Subcutaneous adipose tissue (tissue), 4 donors: ENCODE data around the gene WIPF1. TPM values are rescaled to one million over a fixed set of nuclear protein-coding genes. Genes with fewer than 3 reads are reported as not detected.

Experiments
- total RNA-seq, 4 donors: library from RNA; depleted of rRNA; stranded (reverse); fragments of >200 nt; gene quantifications; one replicate each; pipeline ENCODE4 v1.1.0, GENCODE V29; 2016
- TF ChIP-seq, protein P1 (sequence below): fragments of 450-650 bp; IDR thresholded peaks from one replicate; pipeline ENCODE4 v1.5.1; 2016; ENCODE audit warnings: low read depth, mild to moderate bottlenecking, control low read depth, antibody characterized with exemption, moderate library complexity

WIPF1 gene
- total RNA-seq, 4 donors from 2014 or later = 44.7 to 81.3 (median 57.2) TPM

DNA sequence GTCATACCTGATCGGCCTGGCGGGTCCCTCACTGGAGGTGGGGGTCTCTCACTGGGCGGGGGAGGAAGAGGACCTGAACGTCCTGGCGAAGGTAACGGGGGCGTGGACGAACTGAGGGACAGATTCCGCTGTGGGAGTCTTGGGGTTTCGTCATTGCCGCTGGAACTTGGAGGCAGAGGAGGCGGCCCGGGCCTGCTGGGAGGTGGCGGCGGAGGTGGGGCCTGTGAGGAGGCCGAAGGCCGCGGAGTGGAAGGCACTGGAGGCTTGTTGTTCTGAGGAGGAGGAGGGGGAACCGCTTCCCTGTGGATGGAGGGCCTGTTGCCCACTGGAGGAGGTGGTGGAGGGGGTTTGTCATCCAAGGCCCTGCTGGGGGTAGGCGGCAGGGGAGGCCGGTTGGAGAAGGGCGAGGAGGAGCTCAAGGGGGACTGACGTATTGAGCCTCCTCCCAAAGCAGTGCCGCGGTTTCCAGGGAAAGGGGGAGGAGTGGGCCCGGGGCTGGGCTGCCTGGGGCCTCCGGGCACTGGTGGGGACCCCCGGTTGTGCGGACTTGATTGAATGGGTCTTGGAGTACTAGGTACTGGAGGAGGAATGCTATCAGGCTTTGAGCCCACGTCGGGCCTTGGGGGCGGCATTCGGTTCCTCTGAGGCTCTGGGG is 25.8 kb downstream of the WIPF1 start:
- TF ChIP-seq, protein P1, sequence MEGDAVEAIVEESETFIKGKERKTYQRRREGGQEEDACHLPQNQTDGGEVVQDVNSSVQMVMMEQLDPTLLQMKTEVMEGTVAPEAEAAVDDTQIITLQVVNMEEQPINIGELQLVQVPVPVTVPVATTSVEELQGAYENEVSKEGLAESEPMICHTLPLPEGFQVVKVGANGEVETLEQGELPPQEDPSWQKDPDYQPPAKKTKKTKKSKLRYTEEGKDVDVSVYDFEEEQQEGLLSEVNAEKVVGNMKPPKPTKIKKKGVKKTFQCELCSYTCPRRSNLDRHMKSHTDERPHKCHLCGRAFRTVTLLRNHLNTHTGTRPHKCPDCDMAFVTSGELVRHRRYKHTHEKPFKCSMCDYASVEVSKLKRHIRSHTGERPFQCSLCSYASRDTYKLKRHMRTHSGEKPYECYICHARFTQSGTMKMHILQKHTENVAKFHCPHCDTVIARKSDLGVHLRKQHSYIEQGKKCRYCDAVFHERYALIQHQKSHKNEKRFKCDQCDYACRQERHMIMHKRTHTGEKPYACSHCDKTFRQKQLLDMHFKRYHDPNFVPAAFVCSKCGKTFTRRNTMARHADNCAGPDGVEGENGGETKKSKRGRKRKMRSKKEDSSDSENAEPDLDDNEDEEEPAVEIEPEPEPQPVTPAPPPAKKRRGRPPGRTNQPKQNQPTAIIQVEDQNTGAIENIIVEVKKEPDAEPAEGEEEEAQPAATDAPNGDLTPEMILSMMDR = no peak

DNA sequence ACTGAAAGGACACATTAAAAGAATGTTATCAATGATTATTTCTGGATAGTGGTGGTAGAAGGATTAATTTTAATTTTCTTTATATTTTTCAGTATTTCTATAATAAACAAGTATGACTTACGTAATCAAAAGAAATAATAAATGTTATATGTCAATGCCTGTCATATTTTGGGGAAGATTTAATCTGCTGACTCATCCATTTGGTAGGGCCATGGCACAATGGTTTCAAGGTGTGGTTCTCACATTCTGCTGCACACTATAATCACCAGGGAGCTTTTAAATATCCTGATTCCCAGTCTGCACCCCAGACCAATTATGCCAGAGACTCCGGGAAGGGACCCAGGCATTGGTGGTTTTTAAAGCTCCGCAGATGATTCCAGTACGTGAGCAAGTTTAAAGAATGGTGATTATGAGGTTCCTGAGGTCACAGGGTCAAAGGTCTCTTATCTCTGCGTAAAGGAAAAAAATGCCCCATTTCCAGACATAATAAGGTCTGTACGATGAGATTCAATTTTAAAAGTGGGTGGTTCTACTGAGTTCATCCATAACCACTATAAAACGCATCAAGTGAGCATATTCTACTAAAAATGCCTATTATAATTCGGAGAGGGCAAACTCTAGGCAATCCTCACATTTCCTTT is 27.2 kb downstream of the WIPF1 start:
- TF ChIP-seq, protein P1 = no peak

DNA sequence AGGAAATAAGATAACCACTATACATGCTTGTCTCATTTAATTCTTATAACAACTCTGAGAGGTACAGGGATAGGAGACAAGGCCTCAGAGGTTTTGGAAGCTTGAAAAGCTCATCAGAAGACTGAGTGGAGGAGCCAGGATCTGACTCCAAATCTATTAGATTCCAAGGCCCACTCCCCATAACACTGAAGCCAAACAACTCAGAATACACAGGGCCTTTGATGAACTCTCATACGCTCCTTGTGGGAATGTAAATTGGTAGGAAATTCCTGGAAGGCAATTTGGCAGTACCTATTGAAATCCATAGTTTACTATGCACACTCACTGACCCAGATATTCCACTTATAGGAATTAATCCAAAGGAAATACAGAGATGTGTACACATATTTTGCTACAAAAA is 27.9 kb downstream of the WIPF1 start:
- TF ChIP-seq, protein P1 = no peak

DNA sequence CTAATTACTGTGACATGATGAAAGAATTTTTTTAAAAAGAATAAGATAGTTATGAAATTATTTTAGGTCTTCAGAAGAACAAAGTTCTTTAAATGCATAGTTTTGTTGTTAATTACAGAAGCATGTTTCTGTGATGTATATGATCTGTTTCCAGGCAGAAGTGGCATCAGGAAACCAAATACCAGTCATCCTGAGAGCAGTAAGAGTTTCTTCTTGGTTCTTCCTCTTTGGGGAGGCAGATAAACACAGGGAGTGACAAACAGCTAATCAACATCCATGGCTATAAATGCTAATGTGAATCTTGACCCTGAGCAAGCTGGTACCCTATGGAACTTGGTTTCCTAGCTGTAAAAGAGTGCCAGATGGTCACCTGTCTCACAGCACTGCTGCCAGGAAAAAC is 29.2 kb downstream of the WIPF1 start:
- TF ChIP-seq, protein P1 = no peak

DNA sequence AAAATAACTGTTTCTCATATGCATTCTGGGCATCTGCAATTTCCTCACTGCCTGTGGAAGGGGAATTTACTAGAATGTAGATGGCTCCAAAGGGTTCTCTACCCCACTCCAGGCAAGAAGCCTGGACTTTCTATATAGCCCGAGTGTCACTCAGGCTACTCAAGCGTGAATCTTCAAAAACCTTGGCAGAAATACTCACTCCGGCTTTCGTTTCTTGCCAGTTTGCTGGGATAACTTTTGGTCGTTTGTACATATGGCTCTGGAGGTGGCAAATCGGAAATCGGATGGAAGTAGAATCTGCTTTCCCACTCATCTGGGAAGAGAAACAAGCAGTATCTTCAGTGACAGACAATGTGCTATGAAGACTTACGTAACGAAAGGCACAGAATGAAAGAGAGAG is 30.7 kb downstream of the WIPF1 start:
- TF ChIP-seq, protein P1 = no peak

DNA sequence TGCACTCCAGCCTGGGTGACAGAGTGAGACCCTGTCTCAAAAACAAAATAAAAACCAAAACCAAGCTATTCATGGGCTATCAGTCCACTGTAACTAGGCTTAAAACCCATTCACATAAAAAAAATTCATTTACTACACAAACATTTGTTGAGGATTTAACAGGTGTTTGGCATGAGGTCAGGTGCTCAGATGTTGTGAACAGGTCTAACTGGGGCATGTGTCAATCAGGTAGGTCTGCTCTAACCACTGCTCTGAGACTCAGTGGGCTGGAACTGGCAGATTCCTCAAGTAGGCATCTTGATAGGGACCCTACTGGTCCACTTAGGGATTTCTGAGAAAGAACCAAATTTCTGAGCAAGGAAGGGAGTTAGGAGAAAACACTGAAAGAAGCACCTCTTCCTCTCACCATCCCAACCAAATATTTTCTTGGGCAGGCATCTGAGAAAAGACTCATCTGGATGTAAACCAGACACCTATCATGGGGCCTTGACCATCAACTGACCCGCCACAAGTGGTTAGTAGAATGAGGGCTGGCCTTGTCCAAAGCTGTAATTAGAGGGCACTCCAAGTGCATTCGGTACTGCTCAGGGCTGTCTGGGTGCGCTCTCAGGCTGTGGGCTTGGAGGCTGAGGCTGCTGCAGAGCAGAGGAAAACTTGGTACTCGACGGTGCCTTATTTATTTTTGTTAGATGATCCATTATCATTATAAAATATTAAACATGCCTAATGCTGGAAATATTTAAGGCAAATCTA is 33.9 kb downstream of the WIPF1 start:
- TF ChIP-seq, protein P1 = no peak

DNA sequence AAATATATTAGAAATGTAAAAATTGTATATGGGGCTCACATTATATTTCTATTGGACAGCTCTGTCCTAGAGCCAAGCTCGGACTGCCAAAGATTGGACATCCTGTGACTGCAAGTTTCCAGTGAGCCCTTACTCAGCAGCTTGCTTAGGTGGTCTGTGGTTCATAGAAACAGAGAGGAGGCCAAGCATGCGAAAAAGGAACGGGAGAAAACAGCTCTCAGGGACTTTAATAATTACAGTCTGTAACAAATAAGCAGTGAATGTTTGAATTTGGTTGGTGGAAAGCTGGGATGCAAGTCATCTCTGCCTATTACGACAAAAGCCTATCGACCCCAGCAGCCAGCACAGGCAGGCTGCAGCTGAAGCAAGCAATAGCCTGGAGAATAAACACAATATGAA is 35.6 kb downstream of the WIPF1 start:
- TF ChIP-seq, protein P1 = no peak
